Germinal center (tissue), 1 donor: ENCODE data around the gene TUBGCP2.
A peak's percentile ranks its signal among the peaks of the same experiment; 100 is the strongest.
"Not testable (repeated sequence)": the region's sequence is repeated elsewhere in the genome, so short reads cannot be mapped to it uniquely, and the experiment has no call there.

Experiments used
- DNase-seq: peaks from one replicate; pipeline ENCODE4 v3.0.0; 2012; ENCODE audit warnings: mixed read lengths, low spot score

The TUBGCP2 gene

GRCh38 chr10:133277993-133278576, 30.6 kb downstream of the TUBGCP2 start:
- no peak for DNase-seq

DNA sequence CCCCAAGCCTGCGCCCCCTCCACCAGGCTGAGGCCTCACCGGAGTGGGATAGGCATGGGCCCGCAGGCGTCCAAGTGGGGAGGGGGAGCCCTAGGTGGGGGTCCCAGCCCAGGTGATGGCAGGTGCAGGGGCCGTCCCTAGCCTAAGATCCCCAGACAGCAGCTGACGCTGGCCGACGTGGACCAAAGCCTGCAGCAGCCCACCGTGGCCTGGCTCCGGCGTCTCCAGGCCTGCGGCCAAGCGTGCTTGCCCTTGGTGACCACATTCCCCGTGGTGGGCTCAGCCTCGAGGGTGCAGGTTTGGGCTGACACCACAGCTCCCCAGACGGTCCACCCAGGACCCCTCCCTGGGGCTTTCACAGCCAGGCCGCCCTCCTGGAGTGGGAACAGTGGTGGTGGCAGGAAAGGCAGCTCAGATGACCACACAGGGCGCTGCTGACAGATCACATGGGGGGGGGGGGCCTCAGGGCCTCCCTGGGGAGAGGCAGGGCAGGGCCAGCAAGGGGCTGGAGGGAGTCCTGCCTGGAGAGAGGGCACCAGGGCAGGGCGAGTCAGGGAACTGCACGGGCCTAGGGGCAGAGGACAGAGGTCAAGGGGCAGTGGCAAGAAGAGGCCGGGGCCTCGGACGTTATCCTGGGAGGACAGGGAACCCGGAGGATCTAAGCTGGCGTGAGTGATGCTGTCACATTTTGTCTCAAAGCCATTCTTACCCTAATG, 31.2 kb downstream of the TUBGCP2 start:
- DNase-seq: no peak

DNA sequence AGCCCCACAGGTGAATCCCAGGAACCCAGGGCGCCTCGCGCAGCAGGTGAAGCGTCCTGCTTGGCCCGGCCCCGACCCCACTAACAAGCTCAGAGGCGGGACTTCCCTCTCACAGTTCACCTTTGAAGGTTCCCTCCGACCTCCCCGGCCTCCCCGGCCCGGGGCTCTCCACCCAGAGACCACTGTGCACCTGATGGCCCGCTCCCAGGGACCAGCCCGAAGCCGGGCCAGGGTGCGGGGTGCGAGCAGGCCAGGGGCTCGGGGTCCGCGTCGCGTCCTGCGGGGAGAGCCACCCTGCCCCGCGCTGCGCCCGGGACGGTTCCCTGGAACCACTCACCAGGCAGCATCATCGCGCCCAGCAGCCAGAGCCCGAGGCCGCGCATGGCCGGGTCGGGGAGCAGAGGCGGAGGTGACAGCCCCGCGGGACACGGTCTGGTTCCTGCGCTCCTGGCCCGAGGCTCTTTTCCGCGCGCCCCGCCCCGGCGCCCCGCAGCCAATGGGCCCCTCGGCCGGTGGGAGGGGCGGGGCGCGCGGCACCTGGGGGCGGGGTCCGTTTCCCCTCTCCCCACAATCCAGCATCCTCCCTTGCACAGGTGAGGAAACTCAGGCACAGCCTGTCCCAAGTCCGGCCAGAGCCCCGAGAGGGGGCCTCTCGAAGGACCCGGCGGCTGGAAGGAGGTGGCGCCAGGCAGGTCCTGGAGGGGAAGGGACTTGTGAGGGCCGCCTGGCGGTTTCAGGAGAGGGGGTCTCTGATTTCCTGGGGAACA, 32.1 kb downstream of the TUBGCP2 start, which contains the start of gene ADAM8:
TSS of gene ADAM8 (minus strand) at position 434 of the 767 bp plus-strand sequence. CDS start at position 383, 51 bp downstream.
- DNase-seq: peak; percentile 92

GRCh38 chr10:133276100-133276434, 32.6 kb downstream of the TUBGCP2 start:
- no peak for DNase-seq

GRCh38 chr10:133275684-133276092, 33.0 kb downstream of the TUBGCP2 start:
- DNase-seq: peak; percentile 63

- DNase-seq: peak; percentile 75
These were observed 33.7 kb downstream of the TUBGCP2 start for GRCh38 chr10:133274751-133275683.

- DNase-seq: no peak
These were observed 35.0 kb downstream of the TUBGCP2 start for GRCh38 chr10:133273534-133274143.

DNA sequence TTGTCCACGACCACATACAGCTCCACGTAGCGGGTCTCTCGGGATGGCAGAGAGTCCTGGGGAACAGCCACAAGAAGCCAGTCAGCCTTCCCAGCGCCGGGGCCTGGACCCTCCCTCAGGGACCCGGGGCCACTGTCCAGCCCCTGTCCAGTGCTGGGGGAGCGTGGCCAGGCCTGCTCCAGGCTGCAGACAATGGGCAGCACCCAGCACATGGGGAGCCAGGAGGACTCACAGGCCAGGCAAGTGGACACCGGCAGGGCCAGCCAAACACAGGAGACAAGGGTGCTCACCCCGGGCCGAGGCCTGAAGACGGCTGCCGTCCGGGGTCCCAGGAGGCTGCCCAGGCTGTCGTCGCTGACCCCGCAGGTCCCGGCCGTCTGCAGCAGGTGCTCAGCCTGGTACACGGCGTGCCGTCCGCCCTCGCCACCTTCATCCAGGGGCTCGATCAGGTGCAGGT, 35.7 kb downstream of the TUBGCP2 start:
- DNase-seq: no peak

GRCh38 chr10:133272301-133272963, 36.2 kb downstream of the TUBGCP2 start:
- no peak for DNase-seq

- DNase-seq: no peak
These were observed 37.0 kb downstream of the TUBGCP2 start for GRCh38 chr10:133271521-133272300.

DNA sequence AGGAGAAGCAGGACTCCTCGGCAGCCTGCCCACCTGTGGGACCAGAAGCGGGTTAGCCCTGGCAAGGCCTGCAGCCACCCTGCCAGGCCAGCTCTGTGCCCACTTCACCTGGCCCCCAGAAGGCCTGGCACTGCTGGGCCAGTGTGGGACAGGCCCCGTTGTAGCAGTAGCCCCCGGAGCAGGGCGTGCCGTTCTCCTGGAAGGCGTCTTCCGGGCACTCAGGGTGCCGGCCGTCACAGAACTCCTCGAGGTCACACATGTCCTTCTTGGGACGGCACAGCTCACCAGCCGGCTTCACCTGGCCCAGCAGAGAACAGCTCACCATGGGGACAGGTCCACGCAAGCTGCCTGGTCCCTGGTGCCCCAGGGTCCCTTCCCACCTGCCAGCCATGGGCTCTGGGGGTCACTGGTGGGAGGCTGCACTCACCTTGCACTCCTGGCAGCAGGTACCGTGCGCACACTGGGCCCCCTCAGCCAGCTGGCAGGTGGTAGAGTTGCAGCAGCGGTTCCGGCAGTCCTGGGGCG, 37.8 kb downstream of the TUBGCP2 start:
- DNase-seq: no peak

- DNase-seq: no peak
These were observed 38.5 kb downstream of the TUBGCP2 start for GRCh38 chr10:133270204-133270603.

- no peak for DNase-seq
These were observed 39.3 kb downstream of the TUBGCP2 start for GRCh38 chr10:133269367-133269766.

DNA sequence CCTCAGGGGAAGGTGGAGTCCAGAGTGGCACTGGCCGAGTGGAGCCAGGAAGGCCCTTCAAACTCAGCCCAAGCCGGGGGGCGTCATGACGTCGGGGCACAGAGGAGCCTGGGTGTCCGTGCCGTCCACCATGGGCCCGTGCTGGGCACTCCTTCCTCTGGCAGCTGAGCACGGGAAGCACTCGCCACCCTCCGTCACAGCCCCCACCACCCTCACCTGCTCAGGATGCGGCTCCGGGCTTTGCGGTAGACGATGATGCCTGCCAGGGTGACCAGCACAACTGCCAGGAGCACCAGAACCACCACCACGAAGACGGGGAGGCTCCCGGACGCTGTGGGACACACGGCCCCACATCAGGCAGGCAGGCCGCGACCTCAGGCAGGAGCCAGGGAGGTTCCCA, 40.1 kb downstream of the TUBGCP2 start:
- no peak for DNase-seq

- DNase-seq: no peak
These were observed 40.8 kb downstream of the TUBGCP2 start for GRCh38 chr10:133267829-133268228.

DNA sequence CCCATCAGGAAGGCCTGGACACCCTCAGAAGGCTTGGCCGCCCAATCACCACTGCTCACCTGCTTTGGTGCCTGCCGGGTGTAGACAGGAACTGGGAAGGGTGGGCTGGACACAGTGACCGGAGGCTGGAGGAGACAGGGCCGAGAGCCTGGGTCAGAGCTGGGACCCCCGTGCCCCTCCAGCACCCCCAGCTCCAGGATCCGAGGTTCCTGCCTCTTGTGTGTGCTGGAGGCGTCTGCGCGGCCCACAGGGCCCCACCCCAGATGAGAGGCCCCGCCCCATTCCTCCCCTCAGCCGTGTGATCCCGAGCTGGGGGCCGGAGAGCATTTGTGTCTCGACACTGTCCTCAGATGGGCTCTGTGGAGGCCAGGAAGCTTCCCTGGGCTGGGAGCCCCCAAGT, 41.4 kb downstream of the TUBGCP2 start:
- no peak for DNase-seq

- no peak for DNase-seq
These were observed 42.4 kb downstream of the TUBGCP2 start for GRCh38 chr10:133266056-133266795.

DNA sequence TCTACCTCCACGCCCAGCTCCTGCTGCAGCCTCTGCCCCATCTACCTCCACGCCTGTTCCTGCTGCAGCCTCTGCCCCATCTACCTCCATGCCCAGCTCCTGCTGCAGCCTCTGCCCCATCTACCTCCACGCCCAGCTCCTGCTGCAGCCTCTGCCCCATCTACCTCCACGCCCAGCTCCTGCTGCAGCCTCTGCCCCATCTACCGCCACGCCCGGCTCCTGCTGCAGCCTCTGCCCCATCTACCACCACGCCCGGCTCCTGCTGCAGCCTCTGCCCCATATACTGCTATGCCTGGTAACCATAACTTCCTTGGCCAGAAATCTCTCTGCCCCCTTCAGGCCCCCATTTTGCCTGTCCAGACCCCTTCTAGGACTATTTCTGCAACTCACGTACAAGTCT, 43.6 kb downstream of the TUBGCP2 start:
- DNase-seq: not testable (repeated sequence)

GRCh38 chr10:133264461-133264860, 44.2 kb downstream of the TUBGCP2 start:
- no peak for DNase-seq
